Spleen (tissue), 7 donors: ENCODE results near the gene SLAMF9.

Source experiments
- CTCF ChIP-seq, 11 experiments: fragments of 200-600 bp in 7 of 11; fragments of 450-650 bp in 4 of 11; sonication (generic) in 4 of 11; IDR thresholded peaks in 8 of 11; conservative IDR thresholded peaks in 3 of 11; 1 replicate in 7 of 11; 2 replicates in 4 of 11; pipeline versions ENCODE4 v1.4.0 to v1.8.0; 2016 to 2021; ENCODE audit warnings: antibody characterized with exemption in 11 of 11, inconsistent platforms in 4 of 11, mild to moderate bottlenecking in 1 of 11
- POLR2A ChIP-seq, 3 donors: fragments of 450-650 bp; IDR thresholded peaks; one replicate each; pipeline ENCODE4 v1.5.1; 2017; ENCODE audit warnings: antibody characterized with exemption in 3 of 3, mild to moderate bottlenecking in 1 of 3
- donor health status: DM: no; HTN: no; CAD: no; lungs with moderate emphysema.
- donor health status: DM: no; HTN: no; CAD: no.
- donor health status: DM: no; HTN: no; CAD: no.

GRCh38 chr1:159977364-159978106, 23.5 kb upstream of the SLAMF9 start:
- TF ChIP-seq CTCF (IDR thresholded peaks at IDR 0.05 in 8 of 11, conservative IDR thresholded peaks at IDR 0.05 in 3 of 11) (no peak), POLR2A (IDR thresholded peaks at IDR 0.05) (no peak)
